ENCODE measurements around the gene SMG1.
A peak's percentile ranks its signal among the peaks of the same experiment; 100 is the strongest.
"Not testable (repeated sequence)": the region's sequence is repeated elsewhere in the genome, so short reads cannot be mapped to it uniquely, and the experiment has no call there.

SMG1 gene

DNA sequence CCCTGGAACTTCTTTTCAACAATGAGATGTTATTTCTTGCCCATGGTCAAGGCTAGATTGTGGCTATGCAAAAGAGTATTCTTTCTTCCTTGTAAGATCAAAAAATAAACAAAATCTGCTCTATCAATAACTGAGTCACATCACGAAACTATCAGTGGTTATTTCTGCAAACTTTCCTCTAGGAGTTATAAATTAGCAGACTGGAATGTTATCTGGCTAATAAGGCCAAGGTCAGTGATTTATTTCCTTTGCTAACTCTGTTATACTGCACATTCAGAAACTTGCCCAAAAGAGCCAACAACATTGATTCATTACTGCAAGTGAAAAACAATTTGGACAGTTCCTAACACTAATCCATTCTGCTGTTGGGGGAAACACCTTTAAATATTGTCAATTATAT is 129.8 kb downstream of the SMG1 start:
- DNase-seq, result no peak

DNA sequence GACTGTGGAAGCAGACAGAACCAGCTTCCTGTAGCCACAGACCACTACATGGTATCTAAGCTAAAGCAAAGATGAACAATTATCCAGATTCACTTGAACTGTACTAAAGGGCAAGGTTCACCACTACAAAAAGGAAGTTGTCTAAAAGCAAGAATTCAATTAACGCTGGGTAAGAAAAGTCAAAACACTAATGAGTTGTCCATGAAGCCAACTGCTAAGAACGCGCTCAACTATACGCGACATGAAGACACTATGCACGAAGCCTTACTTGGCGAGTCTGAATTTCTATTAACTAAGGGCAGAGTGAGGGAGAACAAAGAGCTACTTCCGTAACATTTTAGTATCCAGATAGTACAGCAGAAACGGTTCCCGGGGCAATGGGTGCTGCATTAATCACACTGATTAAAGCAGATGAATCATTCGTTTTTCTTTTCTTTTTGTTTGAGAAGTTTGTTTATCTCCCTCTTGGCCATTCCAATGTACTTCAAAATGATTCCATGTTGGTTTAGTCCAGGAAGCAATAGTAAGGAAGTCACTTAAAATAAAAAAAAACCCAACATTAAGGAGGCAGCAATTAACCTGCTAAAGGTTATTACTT is 133.3 kb downstream of the SMG1 start:
- no peak for DNase-seq

DNA sequence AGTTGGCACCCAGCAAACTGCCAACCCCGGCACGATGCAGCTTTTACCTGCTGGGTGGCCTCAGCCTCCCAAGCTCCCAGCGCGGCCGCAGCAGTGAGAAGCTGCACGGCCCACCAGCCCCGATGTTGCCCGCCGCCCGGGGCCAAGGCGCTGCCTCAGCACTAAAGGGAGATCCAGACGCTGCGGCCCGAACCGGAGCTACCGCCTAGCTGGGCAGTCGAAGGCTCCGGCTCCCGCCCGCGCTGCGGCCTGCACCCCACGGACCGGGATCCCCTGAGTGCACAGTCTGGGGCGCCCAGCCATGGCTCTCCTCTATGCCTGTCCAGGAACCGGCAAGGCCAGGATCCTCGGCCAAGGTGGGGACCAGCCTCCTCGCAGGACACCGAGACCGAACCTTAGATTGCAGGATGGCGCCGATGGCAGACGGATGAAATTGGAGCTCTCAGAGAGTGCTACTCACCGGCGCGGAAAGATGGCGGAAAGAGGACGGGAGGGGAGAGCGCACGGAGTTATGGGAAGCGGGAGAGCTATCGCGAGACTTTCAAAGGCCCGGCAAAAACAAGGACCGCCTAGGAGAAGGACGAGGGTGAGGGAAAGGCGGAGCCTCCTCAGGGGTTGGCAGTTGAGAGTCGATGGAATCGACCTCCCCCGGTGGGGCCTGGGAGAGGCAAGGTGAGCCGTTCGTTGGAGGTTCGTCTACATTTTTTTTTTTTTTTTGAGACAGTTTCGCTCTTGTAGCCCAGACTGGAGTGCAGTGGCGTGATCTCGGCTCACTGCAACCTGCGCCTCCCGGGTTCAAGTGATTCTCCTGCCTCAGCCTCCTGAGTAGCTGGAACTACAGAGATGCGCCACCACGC is 136.1 kb downstream of the SMG1 start, which contains the start of gene RPS15A:
Gene RPS15A, minus strand, starts transcription at position 485 of the 857 bp plus-strand sequence. CDS start 1,221 bp downstream, outside the sequence.
- peak; percentile 88 to 93 for DNase-seq

DNA sequence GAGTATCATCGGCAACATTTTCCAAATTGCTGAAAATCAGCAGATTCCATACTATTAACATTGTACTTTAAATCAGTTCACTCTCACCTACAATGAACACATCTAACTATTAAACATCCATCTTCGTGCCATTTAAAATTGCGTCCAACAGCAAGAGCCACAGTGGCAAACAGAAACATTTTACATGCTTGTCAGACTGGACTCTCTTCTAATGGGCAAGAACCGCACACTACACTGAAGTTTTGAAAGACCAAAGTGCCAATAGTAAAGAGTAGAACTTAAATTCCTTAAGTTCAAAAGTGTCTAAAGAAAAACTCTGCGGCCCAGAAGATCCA is 136.7 kb downstream of the SMG1 start:
- DNase-seq, result no peak

DNA sequence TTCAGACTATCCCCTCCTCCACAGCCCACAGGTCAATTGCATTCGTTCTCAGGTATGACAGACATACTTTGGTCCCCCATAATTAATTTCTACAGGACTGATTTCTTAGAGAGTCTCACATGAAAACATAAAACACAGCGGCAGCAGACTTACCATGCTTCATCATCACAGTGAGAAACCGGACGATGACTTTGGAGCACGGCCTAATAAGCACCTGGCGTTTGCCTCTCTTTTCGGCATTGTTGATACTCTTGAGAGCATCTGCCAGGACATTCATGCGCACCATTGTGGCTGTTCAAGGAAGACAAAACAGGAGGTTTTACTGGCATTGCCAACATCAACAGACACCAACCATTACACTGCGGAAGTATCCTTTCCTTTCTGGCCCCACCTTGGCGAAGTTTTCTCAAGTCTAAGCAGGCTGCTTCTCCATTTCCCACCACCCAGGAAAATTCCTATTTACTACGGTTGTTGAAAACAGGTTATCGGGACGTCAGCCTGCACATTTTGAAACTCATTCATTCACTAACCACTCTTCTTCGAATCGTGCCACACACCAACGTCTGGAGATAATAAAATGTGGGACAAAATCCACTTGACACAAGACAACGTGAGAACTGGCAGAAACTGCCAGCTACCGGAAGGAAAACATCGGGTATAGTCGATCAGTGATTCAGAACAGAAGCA is 137.2 kb downstream of the SMG1 start:
- DNase-seq, result no peak

DNA sequence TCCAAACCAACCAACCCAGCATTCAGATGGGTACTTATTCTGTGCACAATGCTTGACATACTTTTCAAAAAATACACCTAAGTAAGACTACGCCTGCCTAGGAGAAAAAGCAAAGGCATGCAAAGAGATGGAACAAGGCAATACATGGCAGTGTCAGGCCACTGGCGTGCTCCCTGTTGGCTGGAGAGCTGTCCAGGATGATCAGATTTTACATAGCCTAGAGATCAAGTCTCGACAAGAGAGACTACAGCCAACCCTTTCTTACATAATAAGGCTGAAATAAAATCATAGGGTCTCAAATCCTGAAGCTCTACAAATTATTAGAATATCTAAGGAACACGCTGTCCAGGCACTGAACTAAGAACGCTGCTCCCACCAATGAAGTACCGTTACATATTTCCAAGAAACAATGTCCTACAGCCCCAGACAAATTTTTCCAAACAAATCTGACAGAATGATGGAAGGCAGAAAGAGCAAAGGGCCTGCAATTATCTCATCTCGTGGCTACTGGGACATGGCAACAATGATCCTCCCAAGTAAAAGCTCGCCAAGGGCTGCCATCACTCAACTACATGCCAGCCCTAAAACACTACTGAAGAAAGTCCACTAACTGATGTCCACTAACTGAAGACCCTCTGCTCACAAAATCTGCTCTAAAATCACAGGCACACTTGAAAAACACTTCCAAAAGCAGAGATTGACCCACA is 141.1 kb downstream of the SMG1 start:
- no peak for DNase-seq

DNA sequence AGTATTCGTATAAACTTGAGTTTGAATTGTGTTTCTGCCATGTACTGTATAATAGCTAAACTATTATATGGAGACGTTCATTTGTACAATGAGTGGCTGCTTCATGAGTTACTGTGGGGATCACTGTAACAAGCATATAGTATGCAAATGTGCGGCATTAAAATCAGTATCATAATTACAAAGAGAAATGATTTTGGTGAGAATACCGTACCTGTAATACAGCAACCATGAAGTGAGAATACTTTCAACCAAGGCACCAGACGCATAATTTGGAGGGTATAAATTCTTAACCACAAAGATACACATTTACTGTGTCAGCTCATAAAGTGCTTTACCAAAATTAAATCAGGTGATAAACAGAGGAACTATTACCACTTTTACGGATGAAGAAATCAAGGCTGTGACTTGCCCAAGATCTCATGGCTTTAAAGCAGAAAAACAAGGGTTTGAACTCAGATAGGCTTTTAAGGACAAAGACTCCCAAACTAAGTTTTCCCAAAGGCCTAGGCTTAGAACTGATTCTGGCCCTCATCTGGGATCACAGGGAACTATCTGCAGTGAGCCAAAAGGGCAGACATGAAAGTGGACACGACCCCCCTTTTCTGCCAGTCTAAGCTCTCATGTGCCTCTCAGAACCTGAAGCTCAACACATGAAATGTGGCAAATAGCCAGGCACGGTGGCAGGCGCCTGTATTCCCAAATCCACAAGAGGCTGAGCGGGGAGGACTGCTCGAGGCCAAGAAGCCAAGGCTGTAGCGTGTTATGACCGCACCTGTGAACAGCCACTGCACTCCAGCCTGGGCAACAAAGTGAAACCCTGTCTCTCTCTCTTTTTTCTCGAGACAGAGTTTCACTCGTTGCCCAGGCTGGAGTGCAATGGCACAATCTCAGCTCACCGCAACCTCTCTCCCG is 142.5 kb downstream of the SMG1 start:
- DNase-seq, result no peak

DNA sequence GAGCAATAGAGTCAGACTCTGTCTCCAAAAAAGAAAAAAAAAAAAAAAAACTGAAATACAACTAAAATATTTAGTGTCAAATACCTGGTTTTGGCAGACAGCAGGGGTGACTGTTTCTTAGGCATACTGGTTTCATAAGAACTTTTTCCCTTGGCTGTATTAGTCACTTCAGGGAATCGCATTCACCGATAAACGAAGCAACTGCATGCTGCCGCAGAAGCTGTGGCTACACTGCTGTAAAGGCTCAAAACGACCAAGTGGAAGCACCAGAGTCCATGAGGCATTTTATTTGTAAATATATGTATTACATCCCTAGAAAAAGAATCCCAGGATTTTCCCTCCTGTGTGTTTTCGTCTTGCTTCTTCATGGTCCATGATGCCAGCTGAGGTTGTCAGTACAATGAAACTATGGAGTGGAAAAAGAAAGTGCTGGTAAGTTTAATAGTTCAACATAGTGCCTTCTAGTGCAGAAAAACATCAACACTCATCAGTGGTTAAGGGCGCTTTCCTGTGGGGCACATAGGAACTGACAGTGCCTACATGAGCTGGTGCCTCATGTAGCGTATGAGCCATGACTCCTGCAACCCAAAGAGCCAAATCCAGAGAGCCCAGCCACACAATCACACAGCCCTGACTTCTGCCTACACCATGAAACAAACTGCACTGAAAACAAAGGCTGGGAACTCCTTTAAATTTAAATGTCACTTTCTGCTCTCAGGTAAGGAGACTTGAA is 143.3 kb downstream of the SMG1 start:
- DNase-seq, result no peak

DNA sequence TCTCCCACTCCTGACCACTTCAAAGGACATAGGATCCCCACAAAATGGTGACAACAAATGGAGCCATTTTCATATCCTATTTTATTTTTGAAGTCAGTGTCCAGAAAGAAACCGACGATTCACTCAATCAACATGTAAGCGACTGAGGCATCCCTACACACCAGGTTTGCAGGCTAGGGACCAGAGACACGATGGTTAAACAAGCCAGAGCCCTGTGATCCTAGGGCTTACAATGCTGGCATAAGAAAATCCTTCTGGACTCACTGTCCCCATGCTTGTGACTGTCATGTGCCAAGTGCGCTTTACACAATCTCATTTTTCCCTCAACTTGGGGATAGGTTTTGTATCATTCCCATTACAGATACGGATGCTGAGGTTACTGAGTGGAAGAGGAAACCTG is 145.0 kb downstream of the SMG1 start:
- DNase-seq, result not testable (repeated sequence)

DNA sequence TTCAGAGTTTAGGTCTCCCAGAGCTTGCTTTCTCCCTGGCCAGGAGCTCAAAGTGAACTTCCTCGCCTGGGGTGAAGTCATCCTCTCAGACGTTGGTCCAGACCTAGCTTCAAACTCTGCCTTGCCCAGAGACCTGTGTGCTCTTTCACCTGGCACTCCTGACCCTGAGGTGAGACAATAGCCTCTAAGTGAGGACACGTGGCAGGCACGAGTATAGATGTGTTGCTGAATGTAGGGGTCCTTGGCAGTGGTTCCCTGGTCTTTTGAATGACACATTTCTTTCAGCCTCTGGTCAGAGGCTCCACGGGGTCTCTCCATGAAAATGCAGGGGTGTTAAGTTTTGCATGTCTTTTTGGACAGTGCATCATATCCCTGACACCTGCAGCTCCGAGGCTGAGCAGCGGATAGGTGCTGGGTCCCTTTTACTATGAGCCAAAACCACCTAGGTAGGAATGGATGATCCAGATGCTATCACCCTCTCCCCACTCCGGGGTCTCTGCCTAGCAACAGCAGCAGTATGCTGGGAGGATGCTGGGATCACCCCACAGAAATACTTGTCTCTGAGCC is 145.7 kb downstream of the SMG1 start:
- not testable (repeated sequence) for DNase-seq

DNA sequence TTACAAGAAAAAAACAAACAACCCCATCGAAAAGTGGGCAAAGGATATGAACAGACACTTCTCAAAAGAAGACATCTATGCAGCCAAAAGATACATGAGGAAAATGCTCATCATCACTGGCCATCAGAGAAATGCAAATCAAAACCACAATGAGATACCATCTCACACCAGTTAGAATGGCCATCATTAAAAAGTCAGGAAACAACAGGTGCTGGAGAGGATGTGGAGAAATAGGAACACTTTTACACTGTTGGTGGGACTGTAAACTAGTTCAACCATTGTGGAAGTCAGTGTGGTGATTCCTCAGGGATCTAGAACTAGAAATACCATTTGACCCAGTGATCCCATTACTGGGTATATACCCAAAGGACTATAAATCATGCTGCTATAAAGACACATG is 148.5 kb downstream of the SMG1 start:
- DNase-seq, result not testable (repeated sequence)

DNA sequence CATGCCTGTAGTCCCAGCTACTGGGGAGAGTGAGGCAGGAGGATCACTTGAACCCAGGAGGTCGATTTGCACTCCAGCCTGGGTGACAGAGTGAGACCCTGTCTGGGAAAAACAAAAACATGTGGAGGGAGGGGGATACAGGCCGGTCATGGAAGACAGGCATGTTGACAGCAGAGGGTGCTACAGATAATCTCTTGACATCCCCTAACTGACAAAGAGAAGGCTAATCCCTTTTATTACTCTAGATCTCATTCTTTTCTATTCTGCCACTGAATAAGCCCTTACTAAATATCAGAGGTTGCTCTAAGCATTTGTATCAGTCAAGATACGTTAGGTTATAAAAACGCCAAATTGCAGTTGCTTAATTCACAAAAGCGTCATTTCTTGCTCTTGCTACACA is 149.9 kb downstream of the SMG1 start:
- not testable (repeated sequence) for DNase-seq

DNA sequence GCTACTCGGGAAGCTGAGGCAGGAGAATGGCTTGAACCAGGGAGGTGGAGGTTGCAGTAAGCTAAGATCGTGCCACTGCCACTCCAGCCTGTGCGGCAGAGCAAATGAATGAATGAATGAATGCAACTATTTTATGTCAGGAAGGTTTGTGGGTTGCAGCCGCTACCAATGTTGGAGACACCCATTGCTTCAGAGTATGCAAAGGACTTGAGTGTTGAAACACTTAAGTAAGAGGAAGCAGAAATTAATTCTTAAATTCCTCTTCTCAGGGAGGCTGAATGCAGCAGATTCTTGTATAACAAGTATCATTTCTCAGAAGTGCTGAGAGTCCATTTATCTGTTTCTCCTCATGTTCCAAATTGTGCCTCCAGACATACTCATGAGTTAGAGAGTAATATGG is 151.6 kb downstream of the SMG1 start:
- not testable (repeated sequence) for DNase-seq

DNA sequence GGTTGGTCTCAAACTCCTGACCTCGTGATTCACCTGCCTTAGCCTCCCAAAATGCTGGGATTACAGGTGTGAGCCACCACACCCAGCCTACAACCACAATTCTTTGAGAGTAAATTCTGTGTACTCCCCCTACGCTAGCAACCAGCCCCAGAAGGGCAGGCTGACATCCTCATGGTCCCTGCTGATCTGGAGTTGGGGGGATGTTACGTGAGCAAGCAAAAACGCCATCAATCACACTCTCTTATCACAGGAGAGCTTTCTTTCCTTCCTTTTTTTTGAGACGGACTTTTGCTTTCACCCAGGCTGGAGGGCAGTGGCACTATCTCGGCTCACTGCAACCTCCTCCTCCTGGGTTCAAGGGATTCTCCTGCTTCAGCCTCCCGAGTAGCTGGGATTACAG is 154.0 kb downstream of the SMG1 start:
- not testable (repeated sequence) for DNase-seq

DNA sequence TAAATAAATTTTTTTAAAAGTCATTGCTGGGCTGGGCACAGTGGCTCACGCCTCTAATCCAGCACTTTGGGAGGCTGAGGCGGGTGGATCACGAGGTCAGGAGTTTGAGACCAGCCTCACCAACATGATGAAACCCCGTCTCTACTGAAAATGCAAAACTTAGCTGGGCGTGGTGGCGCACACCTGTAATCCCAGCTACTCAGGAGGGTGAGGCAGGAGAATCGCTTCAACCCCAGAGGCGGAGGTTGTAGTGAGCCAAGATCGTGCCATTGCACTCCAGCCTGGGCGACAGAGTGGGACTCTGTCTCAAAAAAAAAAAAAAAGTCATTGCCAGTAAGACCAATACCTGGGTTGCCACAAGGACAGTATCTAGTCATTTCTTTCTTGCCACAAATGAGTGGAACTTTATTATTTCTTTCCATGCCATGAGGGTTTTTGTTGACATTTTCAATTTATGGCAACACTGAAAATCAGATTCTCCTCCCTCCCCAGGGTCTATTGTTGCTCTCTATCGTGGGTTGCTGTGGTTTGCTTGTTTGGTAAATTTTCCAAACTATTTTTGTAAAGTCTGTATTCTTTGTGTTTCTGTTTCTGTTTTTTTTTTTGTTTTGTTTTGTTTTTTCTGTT is 155.8 kb downstream of the SMG1 start:
- not testable (repeated sequence) for DNase-seq

DNA sequence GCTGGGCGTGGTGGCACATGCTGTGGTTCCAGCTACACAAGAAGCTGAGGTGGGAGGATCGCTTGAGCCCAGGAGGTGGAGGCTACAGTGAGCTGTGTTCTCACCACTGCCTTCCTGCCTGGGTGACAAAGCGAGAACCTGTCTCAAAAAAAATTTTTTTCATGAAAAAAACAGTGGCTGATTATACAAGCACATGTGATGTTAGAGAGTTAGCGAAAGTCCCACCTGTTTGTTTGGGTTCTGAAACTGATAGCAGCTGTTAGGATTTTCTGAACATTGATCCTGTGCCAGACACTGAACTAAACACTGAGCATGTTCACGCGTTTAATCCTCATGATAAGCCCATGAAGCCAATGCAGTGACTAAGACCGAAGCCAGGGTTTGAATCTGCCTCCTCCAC is 159.0 kb downstream of the SMG1 start:
- not testable (repeated sequence) for DNase-seq

DNA sequence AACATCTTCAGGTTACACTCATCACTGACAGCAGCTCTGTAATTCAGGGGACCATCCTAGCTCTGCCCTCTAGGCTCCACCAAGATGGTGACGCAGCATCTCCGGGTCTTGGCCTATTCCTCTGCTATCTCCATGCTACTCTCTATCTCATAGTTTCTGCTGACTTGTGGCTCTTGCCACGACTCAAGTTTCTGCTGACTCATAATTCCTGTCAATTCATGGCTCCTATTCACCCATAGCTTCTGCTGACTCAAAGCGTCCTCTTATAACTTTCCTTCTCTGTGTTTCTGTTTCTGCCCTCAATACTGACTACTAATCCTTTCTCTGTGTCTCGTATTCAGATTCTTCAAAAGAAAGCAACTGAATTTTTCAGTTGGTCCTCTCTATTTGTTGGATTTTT is 163.5 kb downstream of the SMG1 start:
- not testable (repeated sequence) for DNase-seq

DNA sequence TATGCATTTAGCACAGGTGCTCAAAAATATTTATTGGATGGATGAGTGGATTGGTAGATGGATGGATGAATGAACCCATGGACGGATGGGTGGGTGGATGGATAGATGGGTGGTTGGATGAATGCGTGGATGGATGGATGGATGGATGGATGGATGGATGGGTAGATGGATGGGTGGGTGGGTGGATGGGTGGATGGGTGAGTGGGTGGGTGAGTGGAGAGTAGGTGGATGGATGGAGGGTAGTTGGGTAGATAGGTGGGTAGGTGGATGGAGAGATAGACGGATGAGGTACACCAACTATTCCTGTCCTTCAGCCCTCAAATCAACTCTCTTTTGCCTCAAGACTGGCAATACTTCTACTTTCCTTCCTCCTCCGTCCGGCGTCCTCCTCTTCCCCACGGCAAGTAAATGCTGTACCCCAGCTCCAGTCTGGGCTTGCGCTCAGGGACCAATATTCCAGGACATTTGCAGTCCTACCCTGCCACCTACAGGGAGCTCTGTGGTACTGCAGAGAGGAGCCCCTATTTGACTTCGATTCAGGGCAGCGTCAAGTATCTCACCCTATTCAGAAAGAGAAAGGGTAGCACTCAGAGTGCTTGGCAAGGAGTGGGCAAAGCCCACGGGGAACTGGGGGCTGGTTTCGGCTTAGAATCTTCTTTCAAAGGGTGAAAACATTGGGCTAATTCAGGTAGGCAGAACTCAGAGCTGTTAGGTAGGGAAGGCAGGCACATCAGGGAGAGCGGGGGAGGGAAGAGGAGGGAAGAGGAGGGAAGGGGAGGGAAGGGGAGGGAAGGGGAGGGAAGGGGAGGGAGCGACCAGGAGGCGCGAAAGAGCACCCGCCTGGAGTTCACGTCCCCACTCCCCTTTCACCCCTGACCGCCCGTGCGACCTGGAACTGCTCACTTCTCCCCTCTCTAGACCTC is 166.3 kb downstream of the SMG1 start:
- DNase-seq, result peak in 1 of 2 experiments; percentile 3

DNA sequence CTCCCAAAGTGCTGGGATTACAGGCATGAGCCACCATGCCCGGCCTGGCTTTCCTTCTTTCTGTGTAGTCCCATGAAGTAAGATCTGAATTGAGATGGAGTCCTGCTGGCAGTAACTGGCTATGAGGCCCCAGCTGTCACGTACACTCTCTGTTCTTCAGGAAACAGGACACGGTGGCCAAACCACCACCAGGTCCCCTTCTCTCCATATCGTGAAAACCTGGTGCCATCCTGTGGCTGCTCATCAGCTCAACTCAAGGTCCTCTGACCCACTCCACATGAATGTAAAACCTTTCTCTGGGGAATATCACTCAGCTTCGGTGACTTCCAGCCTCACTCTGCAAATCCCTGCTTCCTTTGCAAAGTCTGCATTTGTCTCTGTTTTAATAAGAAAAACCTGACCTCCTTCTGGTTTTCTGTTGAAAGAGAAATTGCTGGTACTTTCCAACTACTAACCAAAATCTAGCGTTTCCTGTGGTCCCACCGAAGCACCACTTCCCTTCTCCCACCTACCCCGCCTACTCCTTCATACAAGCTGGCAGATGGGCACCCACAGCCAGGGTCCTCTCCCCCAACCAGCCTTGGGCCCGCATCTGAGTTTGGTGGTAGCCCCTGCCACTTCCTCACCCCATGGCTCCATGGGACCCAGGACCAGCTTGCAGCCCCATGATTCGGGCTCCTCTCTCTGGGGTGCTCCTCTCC is 168.1 kb downstream of the SMG1 start:
- DNase-seq, result not testable (repeated sequence)
